HCT116 (cell line): ENCODE results near the gene SPTBN1.

Source experiments
- CTCF ChIP-seq, 3 experiments: fragments of 200-600 bp in 1 of 3; sonication (generic) in 1 of 3; IDR thresholded peaks in 2 of 3; conservative IDR thresholded peaks in 1 of 3; 2 replicates each; pipeline ENCODE4 v1.5.1; 2012 to 2017; ENCODE audit warnings: low read depth in 2 of 3, low read length in 2 of 3, antibody characterized with exemption in 1 of 3, borderline replicate concordance in 1 of 3, control low read depth in 1 of 3, mild to moderate bottlenecking in 1 of 3, mixed read lengths in 1 of 3, mixed run types in 1 of 3, moderate library complexity in 1 of 3; ENCODE audit not compliant: insufficient read depth in 1 of 3
- EZH2phosphoT487 ChIP-seq: fragments of 200-600 bp; IDR thresholded peaks from 2 replicates; pipeline ENCODE4 v1.6.1; 2018; ENCODE audit warnings: antibody characterized with exemption, borderline replicate concordance
- POLR2A ChIP-seq: IDR thresholded peaks from 2 replicates; pipeline ENCODE4 v1.7.0; 2011; ENCODE audit warnings: borderline replicate concordance; ENCODE audit not compliant: insufficient read depth, insufficient read length; ENCODE audit errors: extremely low read depth
- POLR2AphosphoS5 ChIP-seq: IDR thresholded peaks from 2 replicates; pipeline ENCODE4 v1.6.1; 2011; ENCODE audit warnings: mild to moderate bottlenecking, low read depth, low read length, moderate library complexity
- RAD21 ChIP-seq: IDR thresholded peaks from 2 replicates; pipeline ENCODE4 v1.6.1; 2012; ENCODE audit warnings: low read depth, mild to moderate bottlenecking
- SIN3A ChIP-seq: IDR thresholded peaks from 2 replicates; pipeline ENCODE4 v1.6.1; 2012; ENCODE audit warnings: low read depth
- ZNF274 ChIP-seq: fragments of 200-500 bp; sonication (Bioruptor generic); IDR thresholded peaks from 2 replicates; pipeline ENCODE4 v1.6.1; 2014; ENCODE audit warnings: mild to moderate bottlenecking, low read depth, low read length, inconsistent platforms

- TF ChIP-seq SIN3A (no peak), POLR2AphosphoS5 (no peak), CTCF (IDR thresholded peaks at IDR 0.05 in 2 of 3, conservative IDR thresholded peaks at IDR 0.05 in 1 of 3; ENCODE audit: borderline replicate concordance in 1 of 3, insufficient read depth in 1 of 3, low read depth in 2 of 3, low read length in 2 of 3) (no peak), ZNF274 (no peak), POLR2A (no peak), RAD21 (no peak), EZH2phosphoT487 (no peak)
These were observed 203.4 kb downstream of the SPTBN1 start for GRCh38 chr2:54659527-54659926.
